GM11168 (cell line): Measurements from ENCODE around the gene PLAC8.
"Not testable (repeated sequence)": the region's sequence is repeated elsewhere in the genome, so short reads cannot be mapped to it uniquely, and the experiment has no call there.

ENCODE experiments used
- in situ Hi-C: fragments of 300-500 bp; cut with MboI; formaldehyde crosslinking; loops from one replicate; pipeline ENCODE4 v1.12.0; 2022; ENCODE audit warnings: low sequenced_read_pairs; ENCODE audit not compliant: unreplicated experiment

Gene PLAC8

DNA sequence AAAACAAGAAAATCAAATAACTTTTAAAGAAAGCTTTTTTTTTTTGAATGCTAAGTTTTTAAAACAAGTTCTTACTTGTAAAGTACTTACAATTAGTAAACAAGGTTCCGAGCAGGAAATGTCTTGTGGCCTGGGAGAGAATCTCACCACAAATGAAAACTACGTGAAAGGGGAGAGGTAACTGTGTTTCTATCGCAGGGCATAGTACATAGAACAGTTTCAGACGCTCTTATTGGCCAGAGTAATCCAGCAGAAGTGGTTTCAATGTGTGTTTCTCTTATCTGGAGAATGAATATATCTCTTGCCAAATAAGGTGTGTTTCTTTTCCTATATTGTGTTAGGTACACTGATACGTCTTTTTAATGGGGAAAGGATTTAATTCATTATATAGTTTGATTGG lies at the start of gene PLAC8:
PLAC8 (minus strand) TSS at position 154 of the 400 bp plus-strand sequence. CDS start 6,808 bp downstream, outside the sequence.
- in situ Hi-C loops = no loop called here

GRCh38 chr4:83153417-83153816 lies 38.9 kb upstream of the PLAC8 start:
- in situ Hi-C loops = no loop called here

DNA sequence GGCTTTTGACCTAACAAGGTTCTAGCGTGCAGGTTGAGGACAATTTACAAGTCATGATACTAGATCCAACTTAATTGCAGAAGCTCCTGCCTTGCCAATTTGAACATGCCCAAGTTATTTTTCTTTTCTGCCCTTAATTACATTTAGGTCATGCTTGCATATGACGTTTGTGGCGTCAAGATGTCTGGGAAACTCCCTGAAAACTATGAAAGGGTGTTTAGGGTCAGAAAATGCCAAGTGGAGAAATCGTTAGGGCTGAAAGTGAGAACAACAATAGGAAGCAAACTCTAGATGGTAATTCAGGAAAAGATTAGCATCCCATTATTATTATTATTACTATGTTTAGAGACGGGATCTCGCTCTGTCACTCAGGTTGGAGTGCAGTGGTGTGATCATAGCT lies 38.2 kb upstream of the PLAC8 start:
- in situ Hi-C loops = no loop called here

- in situ Hi-C loops = no loop called here
Measured at GRCh38 chr4:83151651-83152050, 37.1 kb upstream of the PLAC8 start.

DNA sequence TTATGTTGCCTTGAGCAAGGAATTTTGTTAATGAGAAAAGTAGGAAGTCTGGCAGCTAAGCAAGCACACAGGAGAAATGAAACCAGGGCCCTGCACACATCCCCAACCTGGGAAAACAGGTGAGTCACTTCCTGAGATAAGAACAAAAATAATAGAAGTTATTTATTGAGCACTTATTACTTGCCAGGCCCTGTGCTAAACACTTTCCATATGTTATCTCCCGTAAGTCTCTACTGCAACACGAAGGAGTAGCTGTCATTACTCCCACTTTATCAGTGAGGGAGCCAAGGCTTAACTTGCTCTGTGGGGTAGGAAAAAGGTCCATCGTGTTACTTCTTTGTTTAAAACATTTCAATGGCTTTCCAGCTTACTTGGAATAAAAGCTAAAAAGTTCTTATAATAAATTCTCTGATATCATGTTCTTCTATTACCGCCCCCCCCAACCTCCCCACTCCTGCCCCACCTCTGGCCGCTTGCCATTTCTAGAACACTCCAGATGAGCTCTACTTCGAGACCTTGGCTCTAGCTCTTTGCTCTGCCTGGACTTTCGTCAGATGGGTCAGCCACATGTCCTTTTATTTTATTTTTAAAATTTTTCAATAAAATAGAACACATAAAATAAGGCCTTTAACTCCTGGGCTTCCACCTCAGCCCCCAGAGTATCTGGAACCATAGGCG lies 36.3 kb upstream of the PLAC8 start:
- in situ Hi-C loops = no loop called here

DNA sequence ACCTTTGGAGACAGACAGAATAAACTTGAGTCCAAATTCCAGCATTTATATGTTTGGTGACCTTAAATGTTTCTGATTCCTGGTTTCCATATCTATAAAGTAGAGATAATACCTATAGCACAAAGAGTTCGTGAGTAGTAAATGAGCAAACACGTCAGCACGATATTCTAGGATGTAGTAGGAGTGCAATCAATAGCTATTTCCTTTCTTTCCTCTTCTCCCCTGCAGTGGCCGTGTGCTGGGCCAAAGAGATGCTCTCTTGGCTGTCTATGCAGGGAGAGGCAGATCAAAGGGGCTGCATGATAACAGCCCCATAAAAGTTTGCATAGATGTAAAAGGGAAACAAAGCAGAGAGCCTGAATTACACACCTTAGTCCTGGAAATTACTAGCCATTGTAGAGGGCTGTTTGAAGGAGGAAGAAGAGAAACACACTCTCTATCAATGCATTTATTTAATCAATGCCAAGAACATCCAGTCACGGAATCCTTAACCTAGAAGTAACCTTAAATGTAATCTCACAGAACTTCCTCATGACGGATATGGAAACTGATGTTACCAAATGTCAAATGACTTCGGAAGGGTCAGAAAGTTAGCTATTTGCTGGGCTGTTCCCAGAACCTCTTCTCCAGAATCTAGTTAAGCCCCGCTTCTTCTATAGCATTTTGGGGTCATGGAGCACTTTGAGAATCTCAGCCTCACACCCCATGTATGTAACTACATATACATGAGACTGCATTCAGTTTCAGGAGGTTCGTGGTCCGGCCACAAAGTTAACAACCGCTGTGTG lies 35.5 kb upstream of the PLAC8 start:
- in situ Hi-C loops = no loop called here

- in situ Hi-C loops = no loop called here
Measured at GRCh38 chr4:83146841-83147240, 32.3 kb upstream of the PLAC8 start.

- in situ Hi-C loops = not testable (repeated sequence)
Measured at GRCh38 chr4:83145776-83146175, 31.2 kb upstream of the PLAC8 start.

DNA sequence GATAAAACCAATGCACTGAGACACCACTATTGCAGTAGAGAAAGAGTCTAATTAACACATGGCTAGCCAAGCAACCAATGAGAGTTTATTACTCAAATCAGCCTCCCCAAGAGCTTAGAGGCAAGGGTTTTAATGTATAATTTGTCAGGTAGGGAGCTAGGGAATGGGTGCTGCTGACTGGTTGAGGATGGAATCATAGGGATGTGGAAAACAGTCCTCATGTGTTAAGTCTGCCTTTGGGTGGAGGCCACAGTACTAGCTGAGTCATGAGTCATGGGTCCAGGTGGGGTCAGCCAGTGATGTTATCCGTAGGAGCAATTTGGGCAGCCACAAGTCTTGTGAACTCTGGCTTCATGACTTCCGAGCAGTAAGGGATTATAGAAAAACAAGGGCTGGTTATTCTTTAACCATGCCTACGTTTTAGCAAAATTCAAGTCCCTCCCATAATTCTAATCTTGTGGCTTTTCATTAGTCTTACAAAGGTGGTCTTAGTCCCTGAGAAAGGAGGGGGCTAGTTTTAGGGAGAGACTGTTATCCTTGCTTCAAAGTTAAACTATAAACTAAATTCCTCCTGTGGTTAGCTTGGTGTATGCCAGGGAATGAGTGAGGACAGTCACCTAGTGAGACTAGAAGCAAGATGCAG lies 25.1 kb upstream of the PLAC8 start:
- in situ Hi-C loops = no loop called here

DNA sequence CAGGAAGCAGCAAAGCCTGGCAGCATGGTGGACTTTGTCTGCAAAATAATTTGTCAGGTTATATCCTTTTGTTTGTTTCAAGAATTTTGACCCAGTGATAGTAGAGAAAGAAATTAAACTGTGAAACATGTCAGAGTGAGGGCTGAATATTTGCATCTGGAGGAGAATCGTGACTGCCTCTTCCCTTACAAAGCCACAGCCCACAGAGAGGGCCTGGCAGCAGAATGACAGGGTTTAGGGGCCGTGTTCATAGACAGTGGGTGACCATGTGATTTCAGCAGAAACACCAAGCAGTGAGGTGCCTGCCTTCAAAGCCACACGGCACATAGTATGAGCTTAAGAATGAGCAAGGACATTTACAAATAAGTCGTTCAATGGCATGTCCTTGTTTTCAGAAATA lies 24.4 kb upstream of the PLAC8 start:
- in situ Hi-C loops = no loop called here

DNA sequence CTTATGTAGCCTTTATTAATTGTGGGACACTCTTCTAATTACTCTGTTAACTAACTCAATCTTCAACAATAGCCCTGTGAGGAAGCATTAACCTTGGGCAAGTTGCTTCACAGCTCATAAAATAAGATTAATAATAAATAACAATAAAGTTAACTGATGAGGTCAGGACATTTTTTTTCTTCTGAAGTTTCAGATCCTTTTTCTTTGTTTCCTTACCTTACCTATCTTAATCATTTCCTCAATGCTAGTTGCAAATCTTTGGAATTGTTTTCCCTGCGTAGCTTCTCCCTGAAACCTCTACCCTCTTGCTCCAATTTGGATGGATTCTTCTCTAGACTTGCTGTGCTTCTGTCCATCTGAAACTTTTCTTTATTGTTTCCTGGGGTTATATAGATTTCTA lies 17.5 kb upstream of the PLAC8 start:
- in situ Hi-C loops = no loop called here

- in situ Hi-C loops = no loop called here
Measured at GRCh38 chr4:83129264-83129663, 14.7 kb upstream of the PLAC8 start.

GRCh38 chr4:83128240-83128929 lies 13.9 kb upstream of the PLAC8 start:
- in situ Hi-C loops = no loop called here

GRCh38 chr4:83125738-83126141 lies 11.2 kb upstream of the PLAC8 start:
- in situ Hi-C loops = no loop called here

DNA sequence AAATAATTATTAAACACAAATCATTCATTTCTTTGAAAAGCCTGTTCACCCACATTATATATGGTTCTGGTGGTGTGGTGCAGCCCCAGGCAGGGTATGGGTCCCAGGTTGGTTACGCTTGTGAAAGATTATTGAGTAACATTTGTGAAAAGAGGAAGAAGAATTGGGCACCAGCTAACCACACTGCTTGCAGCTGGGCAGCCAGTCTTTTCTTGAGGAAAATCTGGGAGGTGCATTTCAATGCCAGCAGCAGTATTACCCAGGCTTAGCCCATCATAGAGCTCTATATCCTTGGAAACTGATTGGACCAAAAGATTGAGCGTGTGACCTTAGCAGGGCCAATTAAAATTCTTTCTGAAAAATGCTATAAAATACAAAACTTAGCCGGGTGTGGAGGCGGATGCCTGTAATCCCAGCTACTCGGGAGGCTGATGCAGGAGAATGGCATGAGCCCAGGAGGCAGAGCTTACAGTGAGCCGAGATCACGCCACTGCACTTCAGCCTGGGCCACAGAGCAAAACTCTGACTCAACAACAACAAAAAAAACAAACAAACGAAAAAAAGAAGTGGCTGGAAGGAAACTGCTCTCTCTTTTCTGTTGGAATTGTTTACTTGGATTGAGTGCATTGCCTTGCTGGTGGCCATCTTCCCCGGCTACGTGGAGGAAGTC lies 9.7 kb upstream of the PLAC8 start:
- in situ Hi-C loops = no loop called here

- in situ Hi-C loops = no loop called here
Measured at GRCh38 chr4:83121246-83121645, 6.7 kb upstream of the PLAC8 start.

GRCh38 chr4:83118869-83119268 lies 4.3 kb upstream of the PLAC8 start:
- in situ Hi-C loops = no loop called here

DNA sequence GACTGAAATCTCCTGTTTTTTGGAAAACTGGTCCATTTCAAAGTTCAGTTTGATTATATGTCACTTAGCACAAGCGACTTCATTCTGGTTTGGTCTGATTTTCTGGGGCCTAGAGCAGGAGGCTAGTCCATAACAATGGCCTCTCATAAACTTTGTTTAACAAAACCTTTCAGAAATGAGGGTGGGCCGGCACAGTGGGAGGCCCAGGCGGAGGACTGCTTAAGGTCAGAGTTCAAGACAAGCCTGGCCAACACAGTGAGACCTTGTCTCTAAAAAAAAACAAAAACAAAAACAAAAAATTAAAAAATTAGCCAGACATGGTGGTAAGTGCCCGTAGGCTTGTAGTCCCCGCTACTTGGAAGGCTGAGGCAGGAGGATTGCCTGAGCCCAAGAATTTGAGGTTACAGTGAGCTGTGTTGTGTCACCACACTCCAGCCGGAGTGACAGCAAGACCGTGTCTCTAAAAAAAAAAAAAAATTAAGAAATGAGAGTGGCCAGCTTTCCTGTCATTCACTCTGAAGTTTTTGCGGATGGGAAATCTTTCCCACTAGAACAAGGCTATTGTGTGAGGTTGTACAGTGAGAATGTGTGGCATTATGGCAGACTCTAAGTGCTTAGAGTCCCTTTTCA lies 1.2 kb upstream of the PLAC8 start:
- in situ Hi-C loops = no loop called here

DNA sequence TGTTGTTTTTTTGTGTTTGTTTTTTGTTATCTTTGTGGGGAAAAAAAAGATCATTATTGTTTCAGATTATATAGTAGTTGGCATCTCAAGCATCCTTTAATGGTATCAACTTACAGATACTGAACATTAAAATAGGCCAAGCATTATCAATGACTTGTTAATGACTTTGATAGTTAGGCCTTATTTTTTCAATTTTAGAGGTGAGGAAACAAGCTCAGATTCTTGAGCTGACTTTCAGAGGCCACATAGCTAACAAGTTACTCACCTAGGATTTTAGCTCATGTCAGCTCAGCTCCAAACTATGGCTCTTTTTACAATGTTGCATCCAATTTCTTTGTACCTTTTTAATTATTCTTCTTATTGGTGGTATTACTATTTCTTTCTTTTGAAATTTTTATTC lies 471 bp upstream of the PLAC8 start:
- in situ Hi-C loops = no loop called here

DNA sequence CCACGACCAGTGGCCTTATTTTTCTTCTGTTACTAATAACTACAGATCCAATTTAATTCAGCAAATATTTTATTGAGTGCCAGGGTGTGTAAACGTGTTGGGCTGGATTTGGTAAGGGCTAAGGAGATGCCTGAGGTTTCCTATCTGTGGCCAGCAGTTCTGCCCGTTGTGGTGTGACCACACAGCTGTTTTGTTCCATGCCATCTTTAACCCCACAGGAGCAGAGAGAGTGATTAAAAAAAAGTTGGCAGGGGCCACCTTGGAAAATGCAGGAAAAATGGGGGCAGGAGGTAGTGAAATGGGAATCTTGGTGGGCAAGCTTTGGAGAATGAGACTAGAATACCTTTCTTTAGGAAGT lies 1.1 kb downstream of the PLAC8 start:
- in situ Hi-C loops = no loop called here
